Suppressor macrophage treated with lipopolysaccharide for 4 hours (primary cell): ENCODE results near the gene TASP1.

Experiments used
- DNase-seq: peaks from one replicate; pipeline ENCODE4 v3.0.0-alpha.2; 2020

Gene TASP1

GRCh38 chr20:13567663-13568062, 71.1 kb downstream of the TASP1 start:
- no peak for DNase-seq

- DNase-seq, result no peak
These were observed 74.9 kb downstream of the TASP1 start for GRCh38 chr20:13563854-13564253.

- DNase-seq, result peak; percentile 31
These were observed 84.0 kb downstream of the TASP1 start for GRCh38 chr20:13554706-13555105.

- DNase-seq, result no peak
These were observed 84.7 kb downstream of the TASP1 start for GRCh38 chr20:13554076-13554475.

- DNase-seq, result no peak
These were observed 86.7 kb downstream of the TASP1 start for GRCh38 chr20:13552061-13552460.

GRCh38 chr20:13549451-13549850, 89.3 kb downstream of the TASP1 start:
- no peak for DNase-seq

- DNase-seq, result peak; percentile 80
These were observed 92.1 kb downstream of the TASP1 start for GRCh38 chr20:13546497-13547131.

- DNase-seq, result no peak
These were observed 92.9 kb downstream of the TASP1 start for GRCh38 chr20:13545790-13546189.

- DNase-seq, result no peak
These were observed 94.9 kb downstream of the TASP1 start for GRCh38 chr20:13543783-13544182.

- no peak for DNase-seq
These were observed 103.1 kb downstream of the TASP1 start for GRCh38 chr20:13535627-13536026.

GRCh38 chr20:13533946-13534345, 104.8 kb downstream of the TASP1 start:
- no peak for DNase-seq

GRCh38 chr20:13530146-13530545, 108.6 kb downstream of the TASP1 start:
- no peak for DNase-seq

- DNase-seq, result no peak
These were observed 112.2 kb downstream of the TASP1 start for GRCh38 chr20:13526551-13526950.

- peak; percentile 51 for DNase-seq
These were observed 113.3 kb downstream of the TASP1 start for GRCh38 chr20:13525225-13525940.

- no peak for DNase-seq
These were observed 114.4 kb downstream of the TASP1 start for GRCh38 chr20:13524339-13524738.

- no peak for DNase-seq
These were observed 120.9 kb downstream of the TASP1 start for GRCh38 chr20:13517831-13518230.

- DNase-seq, result no peak
These were observed 122.8 kb downstream of the TASP1 start for GRCh38 chr20:13515796-13516558.

GRCh38 chr20:13515291-13515690, 123.4 kb downstream of the TASP1 start:
- DNase-seq, result no peak

GRCh38 chr20:13510837-13511488, 127.8 kb downstream of the TASP1 start:
- peak; percentile 61 for DNase-seq

- no peak for DNase-seq
These were observed 131.1 kb downstream of the TASP1 start for GRCh38 chr20:13507646-13508045.

GRCh38 chr20:13501500-13501899, 137.2 kb downstream of the TASP1 start:
- DNase-seq, result no peak

- peak; percentile 39 for DNase-seq
These were observed 144.7 kb downstream of the TASP1 start for GRCh38 chr20:13494019-13494418.

GRCh38 chr20:13493143-13493542, 145.6 kb downstream of the TASP1 start:
- no peak for DNase-seq
